ENCODE results near the gene DGKD.

GRCh38 chr2:233455006-233455405 lies 100.7 kb downstream of the DGKD start:
- TF ChIP-seq EZH2 (IDR thresholded peaks at IDR 0.05; ENCODE audit: low read length, missing control alignments): no peak
- TF ChIP-seq CTCF (conservative IDR thresholded peaks at IDR 0.05 in 1 of 2, IDR thresholded peaks at IDR 0.05 in 1 of 2; ENCODE audit: low read depth in 1 of 2, low read length in 2 of 2): no peak

All from fibroblast of lung (primary cell).